ENCODE data around the gene JMJD7.

JMJD7 gene

GRCh38 chr15:41847981-41848380 lies 20.1 kb downstream of the JMJD7 start:
- ChIA-PET CTCF (interaction anchor here (0.9 to 1.8 kb wide), 2 partner anchors 10 to 55 kb away, joined by 3 to 5 read pairs; no protein-coding TSS in a partner anchor), POLR2A (no interaction called here)
- no peak for DNase-seq (ENCODE audit: low read depth, low spot score)
- no peak for TF ChIP-seq CTCF (IDR thresholded peaks at IDR 0.05; ENCODE audit: insufficient read depth, low read length, missing control alignments)
- H3K4me3 ChIP-seq (ENCODE audit: low read depth, low read length), result no peak overlapping the region

- no peak for TF ChIP-seq CTCF (IDR thresholded peaks at IDR 0.05; ENCODE audit: insufficient read depth, low read length, missing control alignments)
- DNase-seq (ENCODE audit: low read depth, low spot score), result no peak
- POLR2A ChIA-PET, result no interaction called here
These were observed 20.7 kb downstream of the JMJD7 start for GRCh38 chr15:41848631-41849030.

GRCh38 chr15:41849204-41849603 lies 21.3 kb downstream of the JMJD7 start:
- POLR2A ChIA-PET, result no interaction called here
- CTCF ChIA-PET, result no interaction called here
- TF ChIP-seq CTCF (IDR thresholded peaks at IDR 0.05; ENCODE audit: insufficient read depth, low read length, missing control alignments), result no peak
- DNase-seq (ENCODE audit: low read depth, low spot score), result no peak
- no peak overlapping the region for H3K4me3 ChIP-seq (ENCODE audit: low read depth, low read length)

More at GRCh38 chr15:41848631-41849030, 20.7 kb downstream of the JMJD7 start:
- CTCF ChIA-PET, result no interaction called here
- H3K4me3 ChIP-seq (ENCODE audit: low read depth, low read length), result no peak overlapping the region

GRCh38 chr15:41849861-41850260 lies 22.0 kb downstream of the JMJD7 start:
- no peak overlapping the region for H3K4me3 ChIP-seq (ENCODE audit: low read depth, low read length)
- DNase-seq (ENCODE audit: low read depth, low spot score), result no peak
- CTCF ChIA-PET, result no interaction called here
- TF ChIP-seq CTCF (IDR thresholded peaks at IDR 0.05; ENCODE audit: insufficient read depth, low read length, missing control alignments), result no peak
- POLR2A ChIA-PET, result no interaction called here

GRCh38 chr15:41850482-41851166 lies 22.7 kb downstream of the JMJD7 start:
- DNase-seq (ENCODE audit: low read depth, low spot score), result no peak
- TF ChIP-seq CTCF (IDR thresholded peaks at IDR 0.05; ENCODE audit: insufficient read depth, low read length, missing control alignments), result no peak
- POLR2A ChIA-PET, result no interaction called here
- CTCF ChIA-PET, result interaction anchor here (1.0 kb wide), 1 partner anchor 206 kb away, joined by 3 read pairs; no protein-coding TSS in a partner anchor
- H3K4me3 ChIP-seq (ENCODE audit: low read depth, low read length), result no peak overlapping the region

- TF ChIP-seq CTCF (IDR thresholded peaks at IDR 0.05; ENCODE audit: insufficient read depth, low read length, missing control alignments), result no peak
- ChIA-PET POLR2A (no interaction called here), CTCF (interaction anchor here (1.0 kb wide), 1 partner anchor 205 kb away, joined by 3 read pairs; no protein-coding TSS in a partner anchor)
- no peak for DNase-seq (ENCODE audit: low read depth, low spot score)
- no peak overlapping the region for H3K4me3 ChIP-seq (ENCODE audit: low read depth, low read length)
These were observed 23.3 kb downstream of the JMJD7 start for GRCh38 chr15:41851167-41851523.

Measured in AG04449 (cell line).